Central memory CD8-positive, alpha-beta T cell (primary cell): Measurements from ENCODE around the gene TAF1A.

Experiments
- ATAC-seq: fragments of 150-1000 bp; cut with Tn5 transposase; replicated peaks from 2 replicates; pipeline ENCODE4 v1.10.0; 2022; ENCODE audit warnings: mild to moderate bottlenecking, moderate FRiP score, moderate number of reproducible peaks; ENCODE audit not compliant: poor library complexity, severe bottlenecking; ENCODE audit errors: extremely low read depth
- DNase-seq, 2 donors: peaks; one replicate each; pipeline ENCODE4 v3.0.0; 2021; ENCODE audit warnings: low spot score in 2 of 2
- H3K27ac Mint-ChIP-seq: one replicate; pipeline ENCODE4 v1.8.0; 2022; ENCODE audit warnings: low read depth, mild to moderate bottlenecking, moderate library complexity, mixed read lengths
- H3K27me3 Mint-ChIP-seq: one replicate; pipeline ENCODE4 v1.8.0; 2022; ENCODE audit warnings: mixed read lengths
- H3K36me3 Mint-ChIP-seq: one replicate; pipeline ENCODE4 v1.8.0; 2022; ENCODE audit warnings: mild to moderate bottlenecking, moderate library complexity, mixed read lengths; ENCODE audit not compliant: insufficient read depth
- H3K4me1 Mint-ChIP-seq: one replicate; pipeline ENCODE4 v1.8.0; 2022; ENCODE audit warnings: mixed read lengths
- H3K4me3 Mint-ChIP-seq: one replicate; pipeline ENCODE4 v1.8.0; 2022; ENCODE audit warnings: mild to moderate bottlenecking, moderate library complexity, mixed read lengths
- H3K9me3 Mint-ChIP-seq: one replicate; pipeline ENCODE4 v1.8.0; 2022; ENCODE audit warnings: mixed read lengths

Gene TAF1A

DNA sequence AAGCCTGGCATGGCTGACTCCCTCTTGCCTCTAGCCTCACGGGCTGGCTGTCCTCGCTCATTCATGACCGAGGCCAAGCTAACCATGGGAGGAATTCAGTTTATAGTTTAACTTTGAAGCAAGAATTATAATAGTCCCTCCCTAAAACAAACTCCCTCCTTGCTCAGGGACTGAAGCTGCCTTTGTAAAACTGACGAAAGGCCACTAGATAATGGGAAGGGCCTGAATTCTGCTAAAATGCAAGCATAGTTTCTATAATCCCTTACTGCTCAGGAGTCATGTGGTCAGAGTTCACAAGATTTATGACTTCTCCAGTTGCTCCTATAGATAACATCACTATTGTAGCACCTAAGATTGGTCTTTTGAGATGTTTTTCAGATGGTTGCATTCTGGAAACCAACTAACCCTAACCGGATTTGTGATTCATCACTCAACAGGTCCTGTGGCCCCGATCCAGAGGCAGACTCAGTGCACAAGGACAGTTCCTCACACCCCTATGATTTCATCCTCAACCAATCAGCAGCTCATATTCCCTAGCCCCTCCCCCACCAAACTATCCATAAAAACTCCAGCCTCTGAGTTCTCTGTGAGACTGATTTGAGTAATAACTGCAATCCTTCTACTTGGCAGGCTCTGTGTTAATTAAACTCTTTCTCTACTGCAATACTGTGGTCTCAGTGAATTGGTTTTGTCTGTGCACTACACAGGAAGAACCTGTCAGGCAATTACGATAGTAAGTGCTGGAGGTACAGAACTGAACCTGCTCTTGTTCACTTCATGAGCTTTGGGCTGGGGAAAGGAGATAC is 68.2 kb downstream of the TAF1A start:
- ATAC-seq: no peak
- no peak for DNase-seq
- Mint-ChIP-seq H3K27ac (no peak overlapping the region), H3K4me1 (no peaks in the 10 kb centered on the region), H3K27me3 (peaks cover 48% of the 10 kb centered on the region), H3K4me3 (no peak overlapping the region), H3K36me3 (peaks cover 1% of the 10 kb centered on the region), H3K9me3 (no peaks in the 10 kb centered on the region)
